EH (cell line): Measurements from ENCODE around the gene SLC9A3.

Experiments
- DNase-seq: peaks from one replicate; pipeline ENCODE4 v3.0.0-alpha.2; 2015; ENCODE audit warnings: low read depth

Gene SLC9A3

GRCh38 chr5:505951-506525 lies 18.2 kb downstream of the SLC9A3 start:
- no peak for DNase-seq

GRCh38 chr5:504326-505154 lies 19.7 kb downstream of the SLC9A3 start:
- DNase-seq, result no peak

- no peak for DNase-seq
Observed at GRCh38 chr5:502325-503079, 21.7 kb downstream of the SLC9A3 start.

- DNase-seq, result no peak
Observed at GRCh38 chr5:501831-502184, 22.4 kb downstream of the SLC9A3 start.

DNA sequence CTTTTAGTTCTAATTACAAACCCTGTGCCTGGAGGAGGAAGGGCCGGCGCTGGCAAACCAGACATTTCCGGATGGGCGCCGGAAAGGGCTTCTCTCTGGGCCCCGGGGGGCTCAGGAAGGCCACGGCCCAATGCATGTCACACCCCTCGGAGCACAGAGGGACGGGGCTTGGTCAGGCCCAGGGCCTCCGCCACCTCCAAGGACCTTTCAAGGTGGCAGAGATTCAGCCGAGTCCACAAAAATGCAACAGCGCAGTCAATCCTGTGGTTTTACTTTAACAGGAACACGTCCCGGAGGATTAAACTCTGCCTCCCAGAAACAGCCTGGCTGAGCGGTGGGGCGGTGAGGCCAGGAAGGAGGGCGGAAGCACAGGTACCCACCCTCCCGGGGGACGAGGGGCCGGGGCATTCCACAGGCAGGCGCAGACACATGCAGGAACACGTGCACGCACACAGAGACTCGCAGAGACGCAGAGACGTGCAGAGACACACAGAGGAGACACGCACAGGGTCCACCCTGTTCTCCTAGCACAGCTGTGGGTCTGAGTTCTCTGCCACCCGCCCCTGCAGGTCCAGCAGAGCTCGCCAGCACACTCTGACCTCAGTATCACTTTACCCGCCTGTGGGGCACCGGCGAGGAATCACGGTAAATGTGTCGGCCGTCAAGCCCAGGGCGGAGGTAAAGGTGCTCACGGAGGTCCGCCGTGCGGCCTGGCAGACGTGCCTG lies 23.0 kb downstream of the SLC9A3 start:
- no peak for DNase-seq

DNA sequence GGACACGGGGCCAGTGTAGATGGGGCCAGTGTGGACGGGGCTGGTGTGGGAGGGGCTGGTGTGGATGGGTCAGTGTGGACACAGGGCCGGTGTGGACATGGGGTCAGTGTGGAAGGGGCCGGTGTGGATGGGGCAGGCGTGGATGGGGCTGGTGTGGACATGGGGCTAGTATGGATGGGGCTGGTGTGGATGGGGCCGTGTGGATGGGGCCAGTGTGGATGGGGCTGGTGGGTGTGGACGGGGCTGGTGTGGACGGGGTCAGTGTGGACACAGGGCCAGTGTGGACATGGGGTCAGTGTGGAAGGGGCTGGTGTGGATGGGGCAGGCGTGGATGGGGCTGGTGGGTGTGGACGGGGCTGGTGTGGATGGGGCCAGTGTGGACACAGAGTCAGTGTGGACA lies 23.8 kb downstream of the SLC9A3 start:
- DNase-seq, result no peak

- no peak for DNase-seq
Observed at GRCh38 chr5:499233-500209, 24.7 kb downstream of the SLC9A3 start.

- DNase-seq, result no peak
Observed at GRCh38 chr5:497871-498509, 26.3 kb downstream of the SLC9A3 start.

DNA sequence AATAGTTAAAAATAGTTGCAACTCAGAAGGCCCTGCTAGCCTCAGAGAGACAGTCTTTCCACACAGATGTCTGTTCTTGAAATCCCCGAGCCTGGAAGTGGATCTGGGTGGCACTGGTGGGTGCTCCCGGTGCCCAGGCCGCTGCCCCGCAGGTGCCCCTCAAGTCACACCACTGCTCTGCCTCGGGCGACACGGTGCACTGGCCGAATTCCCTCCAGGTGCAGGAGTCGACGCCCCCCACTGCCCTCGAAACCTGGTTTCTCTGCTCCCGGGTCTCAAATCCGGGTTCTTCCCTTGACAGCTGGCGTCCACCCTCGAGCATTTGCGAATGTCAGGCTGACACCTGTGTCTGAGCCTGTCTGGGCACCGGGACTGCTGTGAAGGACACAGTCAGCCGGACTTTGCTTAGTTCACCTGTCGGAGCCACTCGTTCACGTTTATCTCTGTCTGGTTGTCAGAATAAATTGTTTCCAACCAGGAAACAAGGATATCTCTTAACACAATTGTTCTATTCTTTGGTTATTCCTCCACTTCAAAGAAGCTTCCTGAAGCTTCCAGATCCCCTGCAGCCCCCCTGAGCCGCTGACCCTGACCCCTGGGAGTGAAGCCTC lies 27.1 kb downstream of the SLC9A3 start:
- DNase-seq, result no peak

- no peak for DNase-seq
Observed at GRCh38 chr5:496028-496427, 28.2 kb downstream of the SLC9A3 start.

- DNase-seq, result no peak
Observed at GRCh38 chr5:494667-495255, 29.5 kb downstream of the SLC9A3 start.

DNA sequence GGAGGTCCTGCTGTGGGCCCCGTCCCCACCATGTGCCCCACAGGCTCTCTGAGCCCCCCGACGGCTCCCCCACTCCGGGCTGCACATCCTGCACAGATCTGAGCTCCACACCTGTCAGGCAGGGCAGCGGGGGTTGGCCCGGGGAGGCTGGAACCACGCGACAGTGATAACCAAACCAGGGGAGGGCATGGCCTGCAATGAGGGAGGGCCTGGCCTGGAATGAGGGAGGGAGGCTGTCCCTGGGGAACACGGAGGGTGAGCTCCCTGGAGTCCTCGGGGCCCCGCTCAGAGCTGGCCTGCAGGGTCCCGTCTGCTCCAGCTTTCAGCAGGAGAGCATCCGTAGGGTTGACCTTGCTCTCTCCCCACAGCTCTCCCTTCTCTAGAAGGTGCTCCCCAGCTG lies 30.5 kb downstream of the SLC9A3 start:
- DNase-seq, result no peak

GRCh38 chr5:493119-493701 lies 31.0 kb downstream of the SLC9A3 start:
- no peak for DNase-seq

GRCh38 chr5:492314-492893 lies 31.8 kb downstream of the SLC9A3 start:
- no peak for DNase-seq

DNA sequence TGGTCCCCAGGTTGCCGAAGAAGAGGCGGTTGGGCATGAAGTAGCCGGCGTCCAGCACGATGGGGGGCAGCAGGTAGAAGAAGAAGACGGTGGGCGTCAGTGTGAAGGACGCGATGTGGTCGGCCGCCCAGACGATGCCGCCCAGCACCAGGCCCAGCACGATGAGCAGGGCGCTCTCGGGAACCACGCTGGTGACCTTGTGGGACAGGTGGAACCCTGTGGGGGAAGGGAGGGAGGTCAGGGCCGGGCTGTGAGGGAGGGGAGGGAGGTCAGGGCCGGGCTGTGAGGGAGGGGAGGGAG lies 32.4 kb downstream of the SLC9A3 start:
- no peak for DNase-seq

DNA sequence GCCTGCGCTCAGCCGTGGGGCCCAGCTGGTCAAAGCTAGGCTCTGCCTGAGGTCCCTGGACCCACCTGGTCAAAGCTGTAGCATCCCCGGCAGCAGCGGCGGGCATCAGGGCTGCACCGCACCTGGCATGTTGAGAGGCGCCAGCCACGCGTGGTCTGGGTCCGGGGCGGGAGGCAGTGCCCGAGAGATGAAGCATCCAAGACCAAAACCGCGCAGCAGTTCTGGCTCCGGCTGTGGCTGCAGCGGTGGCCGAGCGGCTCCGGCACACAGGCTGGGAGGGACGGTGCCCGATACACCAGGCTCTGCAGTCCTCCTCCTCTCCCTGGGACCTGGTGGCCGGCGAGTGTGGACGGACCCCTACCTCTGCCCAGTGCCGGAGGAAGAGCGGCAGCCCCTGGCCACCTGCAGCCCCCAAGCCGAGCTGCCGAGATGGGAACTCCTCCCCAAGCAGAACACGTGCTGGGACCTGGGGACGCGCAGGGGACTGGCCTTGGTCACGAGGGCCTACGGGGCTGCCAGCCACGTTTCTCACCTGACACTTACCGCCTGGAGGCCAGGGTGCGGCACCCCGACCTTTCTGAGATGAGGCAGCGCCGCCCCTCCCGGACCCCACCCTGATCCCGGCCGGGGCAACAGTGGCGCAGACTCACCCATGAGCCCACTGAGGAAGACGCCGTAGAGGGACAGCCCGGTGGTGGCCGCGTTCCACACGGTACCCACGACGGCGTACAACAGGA lies 33.0 kb downstream of the SLC9A3 start:
- DNase-seq, result no peak

- no peak for DNase-seq
Observed at GRCh38 chr5:490116-491106, 33.8 kb downstream of the SLC9A3 start.
